Measurements from ENCODE around the gene ENOX1.

ENOX1 gene

GRCh38 chr13:43348397-43348796, 438.4 kb downstream of the ENOX1 start:
- DNase-seq: no peak

- no peak for DNase-seq
These were observed 438.9 kb downstream of the ENOX1 start for GRCh38 chr13:43347877-43348276.

GRCh38 chr13:43346427-43346826, 440.3 kb downstream of the ENOX1 start:
- DNase-seq: no peak

- DNase-seq: no peak
These were observed 443.1 kb downstream of the ENOX1 start for GRCh38 chr13:43343645-43344044.

GRCh38 chr13:43339805-43340550, 446.8 kb downstream of the ENOX1 start:
- peak; percentile 31 for DNase-seq

GRCh38 chr13:43339145-43339804, 447.5 kb downstream of the ENOX1 start:
- DNase-seq: no peak

- no peak for DNase-seq
These were observed 451.0 kb downstream of the ENOX1 start for GRCh38 chr13:43335764-43336163.

GRCh38 chr13:43333176-43333575, 453.6 kb downstream of the ENOX1 start:
- DNase-seq: no peak

- DNase-seq: peak; percentile 36
These were observed 455.1 kb downstream of the ENOX1 start for GRCh38 chr13:43331672-43332071.

GRCh38 chr13:43329702-43330101, 457.1 kb downstream of the ENOX1 start:
- no peak for DNase-seq

- DNase-seq: no peak
These were observed 457.9 kb downstream of the ENOX1 start for GRCh38 chr13:43328907-43329306.

- no peak for DNase-seq
These were observed 460.7 kb downstream of the ENOX1 start for GRCh38 chr13:43326100-43326499.

GRCh38 chr13:43325636-43326035, 461.1 kb downstream of the ENOX1 start:
- no peak for DNase-seq

- DNase-seq: no peak
These were observed 462.6 kb downstream of the ENOX1 start for GRCh38 chr13:43324129-43324528.

- DNase-seq: no peak
These were observed 466.9 kb downstream of the ENOX1 start for GRCh38 chr13:43319617-43320444.

- DNase-seq: peak; percentile 80
These were observed 469.8 kb downstream of the ENOX1 start for GRCh38 chr13:43316946-43317353.

- no peak for DNase-seq
These were observed 470.5 kb downstream of the ENOX1 start for GRCh38 chr13:43316281-43316680.

GRCh38 chr13:43315522-43315921, 471.2 kb downstream of the ENOX1 start:
- DNase-seq: no peak

- DNase-seq: no peak
These were observed 477.5 kb downstream of the ENOX1 start for GRCh38 chr13:43309311-43309710.

GRCh38 chr13:43307921-43308433, 478.8 kb downstream of the ENOX1 start:
- DNase-seq: peak; percentile 96

- no peak for DNase-seq
These were observed 479.4 kb downstream of the ENOX1 start for GRCh38 chr13:43307221-43307920.

- DNase-seq: no peak
These were observed 480.4 kb downstream of the ENOX1 start for GRCh38 chr13:43306372-43306771.
